ENCODE measurements around the gene SPTBN4. TPM values are rescaled to one million over a fixed set of nuclear protein-coding genes. Genes with fewer than 3 reads are reported as not detected.

SPTBN4 gene
- total RNA-seq, 1 experiment from 2014 or later = 0.82 TPM

- Histone ChIP-seq H3K27me3 (replicated peaks; ENCODE audit: control insufficient read depth, insufficient read depth, low read length) (no peaks in the 10 kb centered on the region), H3K36me3 (ENCODE audit: control insufficient read depth, insufficient read depth, low read length) (peaks cover 8% of the 10 kb centered on the region), H3K4me1 (peaks cover 23% of the 10 kb centered on the region), H3K9me3 (no peaks in the 10 kb centered on the region), H3K4me3 (ENCODE audit: low read depth, low read length) (peak overlapping the region; percentile 90)
- ChIA-PET CTCF (interaction anchor here (1.0 to 2.4 kb wide), 7 partner anchors 10 to 80 kb away, joined by 4 to 17 read pairs (median 10); partner anchors contain the start of genes BLVRB and SERTAD1), POLR2A (interaction anchor here (0.6 to 2.6 kb wide), 12 partner anchors 9 to 819 kb away, joined by 3 to 56 read pairs (median 10); partner anchors contain the start of genes ACTMAP, BLVRB, COQ8B and ITPKC)
- DNase-seq = peak; percentile 100
- Mint-ChIP-seq H3K4me3 (ENCODE audit: unreplicated experiment) (peak overlapping the region; percentile 97), H3K27me3 (ENCODE audit: insufficient read depth, unreplicated experiment) (no peaks in the 10 kb centered on the region), H3K4me1 (ENCODE audit: low read depth, unreplicated experiment) (peaks cover 9% of the 10 kb centered on the region), H3K36me3 (ENCODE audit: insufficient read depth, unreplicated experiment) (peaks cover 58% of the 10 kb centered on the region), H3K27ac (ENCODE audit: unreplicated experiment) (peak overlapping the region; percentile 98), H3K9me3 (ENCODE audit: unreplicated experiment) (no peaks in the 10 kb centered on the region)
- intact Hi-C loops (cut with micrococcal nuclease; ENCODE audit: unreplicated experiment) = loop anchor here (1.0 kb wide), 4 partner anchors 10 to 95 kb away; partner anchors contain the start of genes BLVRB, C19orf47 and PLD3
- TF ChIP-seq CTCF (IDR thresholded peaks at IDR 0.05; ENCODE audit: insufficient read depth in 1 of 2, low read depth in 1 of 2, low read length in 1 of 2, severe bottlenecking in 1 of 2, unreplicated experiment in 1 of 2) = no peak
- TSS peak; percentile 50 for BruUV-seq (replicated peaks)
Observed at GRCh38 chr19:40443131-40443999, 23.4 kb upstream of the SPTBN4 start.

GRCh38 chr19:40444000-40444824 is 22.6 kb upstream of the SPTBN4 start, which contains the start of gene SERTAD3:
Gene SERTAD3 (minus strand): TSS chr19:40444335. CDS start chr19:40442080, 2,255 bp downstream.
- Mint-ChIP-seq H3K4me1 (ENCODE audit: low read depth, unreplicated experiment) (peaks cover 9% of the 10 kb centered on the region), H3K9me3 (ENCODE audit: unreplicated experiment) (no peaks in the 10 kb centered on the region), H3K27me3 (ENCODE audit: insufficient read depth, unreplicated experiment) (no peaks in the 10 kb centered on the region), H3K36me3 (ENCODE audit: insufficient read depth, unreplicated experiment) (peaks cover 56% of the 10 kb centered on the region), H3K27ac (ENCODE audit: unreplicated experiment) (peak within 1 kb of the TSS; percentile 98), H3K4me3 (ENCODE audit: unreplicated experiment) (peak within 1 kb of the TSS; percentile 97)
- ChIA-PET CTCF (interaction anchor here (0.6 to 2.1 kb wide), 5 partner anchors 9 to 1393 kb away, joined by 3 to 17 read pairs (median 8); partner anchors contain the start of gene BLVRB), POLR2A (interaction anchor here (1.0 to 2.6 kb wide), 5 partner anchors 9 to 160 kb away, joined by 8 to 17 read pairs (median 10); partner anchors contain the start of gene BLVRB)
- peaks cover 10% of the 10 kb centered on the region for H3K36me3 ChIP-seq (ENCODE audit: control insufficient read depth, insufficient read depth, low read length)
- DNase-seq = peak; percentile 97 to 99
- no peaks in the 10 kb centered on the region for H3K27me3 ChIP-seq (replicated peaks; ENCODE audit: control insufficient read depth, insufficient read depth, low read length)
- H3K4me3 ChIP-seq (ENCODE audit: low read depth, low read length) = peak within 1 kb of the TSS; percentile 90
- intact Hi-C loops (cut with micrococcal nuclease; ENCODE audit: unreplicated experiment) = loop anchor here (1.0 kb wide), 7 partner anchors 11 to 139 kb away; partner anchors contain the start of genes BLVRB, C19orf47 and PLD3
- peaks cover 23% of the 10 kb centered on the region for H3K4me1 ChIP-seq
- H3K9me3 ChIP-seq = no peaks in the 10 kb centered on the region
- TF ChIP-seq CTCF (IDR thresholded peaks at IDR 0.05; ENCODE audit: insufficient read depth in 1 of 2, low read depth in 1 of 2, low read length in 1 of 2, severe bottlenecking in 1 of 2, unreplicated experiment in 1 of 2) = no peak
- BruUV-seq (replicated peaks) = no TSS peak
